DOHH2 (cell line): Measurements from ENCODE around the gene MGAT4C.
"Not testable (repeated sequence)": the region's sequence is repeated elsewhere in the genome, so short reads cannot be mapped to it uniquely, and the experiment has no call there.

Experiments used
- H3F3A ChIP-seq: fragments of 200-600 bp; sonication (generic), shearing (Covaris generic); 2 replicates; pipeline ENCODE4 v1.6.0; 2016; ENCODE audit warnings: antibody characterized with exemption, mild to moderate bottlenecking; ENCODE audit not compliant: control insufficient read depth, insufficient read depth
- H3K27ac ChIP-seq: fragments of 200-600 bp; sonication (generic); 2 replicates; pipeline ENCODE4 v1.5.1; 2014; ENCODE audit warnings: low read depth, mild to moderate bottlenecking, low read length, moderate library complexity
- H3K27me3 ChIP-seq: fragments of 200-600 bp; sonication (generic); 2 replicates; pipeline ENCODE4 v1.6.1; 2014; ENCODE audit warnings: mild to moderate bottlenecking, low read length, mixed read lengths; ENCODE audit not compliant: control insufficient read depth
- H3K36me3 ChIP-seq: fragments of 200-600 bp; sonication (generic); 2 replicates; pipeline ENCODE4 v1.6.1; 2014; ENCODE audit warnings: mild to moderate bottlenecking, low read length, moderate library complexity, mixed read lengths; ENCODE audit not compliant: control insufficient read depth
- H3K4me1 ChIP-seq: fragments of 200-600 bp; sonication (generic); 2 replicates; pipeline ENCODE4 v1.6.1; 2014; ENCODE audit warnings: mild to moderate bottlenecking, low read length, mixed read lengths; ENCODE audit not compliant: control insufficient read depth
- H3K4me2 ChIP-seq: fragments of 200-600 bp; sonication (generic); 2 replicates; pipeline ENCODE4 v1.6.0; 2014; ENCODE audit warnings: mild to moderate bottlenecking, low read length, moderate library complexity
- H3K4me3 ChIP-seq: fragments of 200-600 bp; sonication (generic); 2 replicates; pipeline ENCODE4 v1.5.1; 2014; ENCODE audit warnings: mild to moderate bottlenecking, low read length, mixed read lengths
- H3K79me2 ChIP-seq: fragments of 200-600 bp; sonication (generic); 2 replicates; pipeline ENCODE4 v1.6.1; 2014; ENCODE audit warnings: mild to moderate bottlenecking, low read length, mixed read lengths; ENCODE audit not compliant: control insufficient read depth
- H3K9me2 ChIP-seq: fragments of 200-600 bp; sonication (generic); replicated peaks from 2 replicates; pipeline ENCODE4 v1.6.1; 2014; ENCODE audit warnings: mild to moderate bottlenecking, low read length, mixed read lengths; ENCODE audit not compliant: control insufficient read depth
- H3K9me3 ChIP-seq: fragments of 200-600 bp; sonication (generic); 2 replicates; pipeline ENCODE4 v1.6.1; 2014; ENCODE audit warnings: antibody characterized with exemption, low read length, mixed read lengths; ENCODE audit not compliant: control insufficient read depth, insufficient read depth
- H4K20me1 ChIP-seq: fragments of 200-600 bp; sonication (generic); 2 replicates; pipeline ENCODE4 v1.6.0; 2014; ENCODE audit warnings: low read depth, mild to moderate bottlenecking, antibody characterized with exemption, low read length, moderate library complexity; ENCODE audit not compliant: control insufficient read depth, insufficient read depth
- EZH2phosphoT487 ChIP-seq: fragments of 200-600 bp; sonication (generic); IDR thresholded peaks from 2 replicates; pipeline ENCODE4 v1.6.1; 2017; ENCODE audit warnings: borderline replicate concordance, mild to moderate bottlenecking, antibody characterized with exemption, low read length, moderate library complexity, mixed read lengths
- TF ChIP-seq, protein P1 (sequence below): fragments of 200-600 bp; sonication (generic); IDR thresholded peaks from one replicate; pipeline ENCODE4 v1.5.1; 2014; ENCODE audit warnings: antibody characterized with exemption, mild to moderate bottlenecking, low read depth, low read length; ENCODE audit not compliant: poor library complexity, severe bottlenecking

MGAT4C gene

DNA sequence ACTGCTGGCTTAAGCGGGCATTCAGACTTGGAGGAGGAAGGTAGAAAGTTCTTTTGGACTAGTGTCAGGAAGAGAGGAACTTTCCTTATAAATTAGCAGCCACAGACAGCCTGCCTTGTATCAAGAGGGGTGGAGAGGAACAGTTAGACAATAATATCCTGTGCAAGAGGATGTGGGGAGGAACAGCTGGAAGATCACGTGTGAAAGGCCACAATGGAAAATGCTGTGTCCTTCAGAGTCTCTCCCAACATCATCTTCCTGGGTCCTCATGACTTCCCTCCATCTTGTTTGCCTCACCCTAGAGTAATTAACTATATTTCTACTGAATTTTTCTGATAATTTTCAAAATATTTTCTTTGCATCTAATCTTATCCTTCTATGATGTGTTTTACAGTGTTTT is 117.4 kb downstream of the MGAT4C start:
- TF ChIP-seq, protein P1, sequence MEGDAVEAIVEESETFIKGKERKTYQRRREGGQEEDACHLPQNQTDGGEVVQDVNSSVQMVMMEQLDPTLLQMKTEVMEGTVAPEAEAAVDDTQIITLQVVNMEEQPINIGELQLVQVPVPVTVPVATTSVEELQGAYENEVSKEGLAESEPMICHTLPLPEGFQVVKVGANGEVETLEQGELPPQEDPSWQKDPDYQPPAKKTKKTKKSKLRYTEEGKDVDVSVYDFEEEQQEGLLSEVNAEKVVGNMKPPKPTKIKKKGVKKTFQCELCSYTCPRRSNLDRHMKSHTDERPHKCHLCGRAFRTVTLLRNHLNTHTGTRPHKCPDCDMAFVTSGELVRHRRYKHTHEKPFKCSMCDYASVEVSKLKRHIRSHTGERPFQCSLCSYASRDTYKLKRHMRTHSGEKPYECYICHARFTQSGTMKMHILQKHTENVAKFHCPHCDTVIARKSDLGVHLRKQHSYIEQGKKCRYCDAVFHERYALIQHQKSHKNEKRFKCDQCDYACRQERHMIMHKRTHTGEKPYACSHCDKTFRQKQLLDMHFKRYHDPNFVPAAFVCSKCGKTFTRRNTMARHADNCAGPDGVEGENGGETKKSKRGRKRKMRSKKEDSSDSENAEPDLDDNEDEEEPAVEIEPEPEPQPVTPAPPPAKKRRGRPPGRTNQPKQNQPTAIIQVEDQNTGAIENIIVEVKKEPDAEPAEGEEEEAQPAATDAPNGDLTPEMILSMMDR = no peak
- no peak for TF ChIP-seq EZH2phosphoT487
- no peaks in the 10 kb centered on the region for H3K4me1 ChIP-seq
- H3K27ac ChIP-seq = no peak overlapping the region
- no peak overlapping the region for H3K4me2 ChIP-seq
- H3K9me2 ChIP-seq = no peaks in the 10 kb centered on the region
- no peaks in the 10 kb centered on the region for H3F3A ChIP-seq
- H3K9me3 ChIP-seq = no peaks in the 10 kb centered on the region
- no peaks in the 10 kb centered on the region for H3K79me2 ChIP-seq
- H4K20me1 ChIP-seq = no peaks in the 10 kb centered on the region
- no peak overlapping the region for H3K4me3 ChIP-seq
- no peaks in the 10 kb centered on the region for H3K27me3 ChIP-seq
- H3K36me3 ChIP-seq = no peaks in the 10 kb centered on the region

GRCh38 chr12:86137936-86138335 is 118.3 kb downstream of the MGAT4C start:
- H3F3A ChIP-seq = no peaks in the 10 kb centered on the region
- TF ChIP-seq, protein P1 = no peak
- TF ChIP-seq EZH2phosphoT487 = no peak
- no peaks in the 10 kb centered on the region for H3K79me2 ChIP-seq
- no peak overlapping the region for H3K4me3 ChIP-seq
- no peaks in the 10 kb centered on the region for H3K27me3 ChIP-seq
- H3K4me1 ChIP-seq = no peaks in the 10 kb centered on the region
- no peak overlapping the region for H3K27ac ChIP-seq
- H3K4me2 ChIP-seq = no peak overlapping the region
- no peaks in the 10 kb centered on the region for H3K9me3 ChIP-seq
- H4K20me1 ChIP-seq = no peaks in the 10 kb centered on the region
- no peaks in the 10 kb centered on the region for H3K36me3 ChIP-seq
- H3K9me2 ChIP-seq = no peaks in the 10 kb centered on the region

DNA sequence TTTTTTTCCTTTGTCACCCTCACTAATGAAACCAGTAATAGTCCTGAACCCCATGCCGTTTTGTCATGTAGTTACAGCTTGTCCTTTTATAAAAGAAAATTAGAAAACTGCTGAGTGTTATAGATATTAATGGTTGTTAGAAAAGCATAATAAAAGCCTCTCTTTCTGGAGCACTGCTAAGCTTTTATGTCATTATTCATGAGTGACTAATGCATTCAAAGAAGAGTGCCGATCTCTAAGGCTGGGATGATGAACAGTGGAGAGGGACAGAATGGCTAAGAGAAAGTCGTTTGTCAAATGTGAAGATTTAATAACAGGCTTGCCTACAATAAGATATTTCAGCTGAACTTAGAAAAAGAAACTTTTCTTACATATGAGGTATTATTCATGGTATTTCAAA is 121.6 kb downstream of the MGAT4C start:
- Histone ChIP-seq H3K4me3 (no peak overlapping the region), H3K27me3 (no peaks in the 10 kb centered on the region)
- no peak for TF ChIP-seq EZH2phosphoT487
- TF ChIP-seq, protein P1 = no peak

GRCh38 chr12:86126900-86127299 is 129.3 kb downstream of the MGAT4C start:
- not testable (repeated sequence) for H3K9me3 ChIP-seq, H3K36me3 ChIP-seq, H3K4me2 ChIP-seq, H3K4me1 ChIP-seq, H3K4me3 ChIP-seq, H3K9me2 ChIP-seq, H3K79me2 ChIP-seq, H3F3A ChIP-seq, H3K27me3 ChIP-seq, H3K27ac ChIP-seq, H4K20me1 ChIP-seq

More for the DNA sequence above, 121.6 kb downstream of the MGAT4C start:
- H4K20me1 ChIP-seq = no peaks in the 10 kb centered on the region
- H3K27ac ChIP-seq = no peak overlapping the region
- no peaks in the 10 kb centered on the region for H3K4me1 ChIP-seq
- H3F3A ChIP-seq = no peaks in the 10 kb centered on the region
- no peaks in the 10 kb centered on the region for H3K36me3 ChIP-seq
- no peaks in the 10 kb centered on the region for H3K9me2 ChIP-seq
- no peak overlapping the region for H3K4me2 ChIP-seq
- no peaks in the 10 kb centered on the region for H3K9me3 ChIP-seq
- no peaks in the 10 kb centered on the region for H3K79me2 ChIP-seq
